H1 (cell line): ENCODE measurements around the gene OR52I2. TPM values are rescaled to one million over a fixed set of nuclear protein-coding genes. Genes with fewer than 3 reads are reported as not detected.

Experiments
- HDAC2 ChIP-seq, 2 experiments: fragments of 300-600 bp in 1 of 2; sonication (generic) in 1 of 2; IDR thresholded peaks; 2 replicates each; pipeline ENCODE4 v1.6.1; 2011 to 2012; ENCODE audit warnings: low read depth in 2 of 2, low read length in 2 of 2, mild to moderate bottlenecking in 2 of 2, moderate library complexity in 2 of 2, borderline replicate concordance in 1 of 2, inconsistent platforms in 1 of 2
- polyA plus RNA-seq, 7 experiments: library from polyadenylated mRNA; depleted of rRNA in 3 of 7; stranded (reverse) in 5 of 7; unstranded in 2 of 7; fragments of >200 nt in 5 of 7; fragments of 200-250 nt in 2 of 7; gene quantifications; 1 replicate in 5 of 7; 2 replicates in 1 of 7; 4 replicates in 1 of 7; pipeline versions ENCODE4 v1.2.1 to v1.2.3, GENCODE V29; 2011 to 2013; ENCODE audit warnings: missing spikeins in 2 of 7, mixed read lengths in 2 of 7
- total RNA-seq: library from RNA; stranded (reverse); fragmentation: NEBNext Ultra II Directional; extraction: Animal tissue kit (Norgen Biotek cat#: 25700); gene quantifications from 2 replicates; pipeline ENCODE4 v1.2.1, GENCODE V29; 2021

The OR52I2 gene
- total and polyA plus RNA-seq, 2 of the 8 experiments (the other 6 are each of a cell fraction or from before 2014, with no cell fraction given), result not detected

DNA sequence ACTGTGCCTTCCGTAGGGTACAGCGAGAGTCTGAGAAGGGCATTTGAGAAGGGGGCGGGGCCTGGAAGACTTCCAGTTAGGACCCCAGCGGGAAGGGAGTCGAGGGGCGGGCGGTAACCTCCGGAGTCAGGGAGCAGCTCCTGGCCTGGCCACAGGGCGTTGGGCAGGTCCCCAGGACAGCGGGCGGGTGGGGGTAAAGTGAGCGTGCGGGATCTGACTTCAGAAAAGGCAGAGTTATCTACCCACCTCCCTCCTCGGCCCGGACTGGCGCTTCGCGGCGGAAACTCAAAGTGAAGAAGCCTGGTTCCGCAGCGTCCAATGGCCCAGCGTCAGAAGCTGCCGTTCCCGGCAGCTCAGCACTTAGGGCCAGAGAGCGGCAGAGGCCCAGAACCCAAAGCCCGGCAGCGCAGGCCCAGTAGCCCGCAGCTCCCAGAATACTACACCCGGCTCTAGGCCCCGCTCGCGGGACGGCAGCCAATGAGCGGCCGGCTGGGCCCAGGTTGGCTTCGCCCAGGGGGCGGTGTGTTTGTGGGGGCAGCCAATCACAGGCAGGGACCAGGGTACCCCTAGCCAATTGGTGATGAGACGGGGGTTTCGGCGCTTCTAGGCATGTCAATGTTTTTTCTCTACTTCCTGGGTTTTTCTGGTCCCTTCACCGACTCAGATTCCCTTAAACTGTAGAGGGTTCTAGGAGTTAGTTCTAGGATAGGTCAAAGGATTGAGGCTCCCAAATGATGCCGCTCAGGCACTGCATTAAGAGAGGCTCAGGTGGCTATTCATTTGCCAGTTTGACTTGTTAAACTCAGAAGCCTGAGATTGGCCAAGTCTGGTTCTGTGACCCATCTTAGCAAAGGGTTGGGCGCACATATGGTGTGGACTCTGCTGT is 26.5 kb downstream of the OR52I2 start, which contains the start of gene TRIM68 (continued):
- 0 out of 4 replicates have a peak, but pooled peaks of 1 of the 2 experiments have one; percentile 53 for TF ChIP-seq HDAC2 (IDR thresholded peaks at IDR 0.05; ENCODE audit: borderline replicate concordance in 1 of 2, low read depth in 2 of 2, low read length in 2 of 2)
